ENCODE measurements around the gene KLHDC10. TPM values are rescaled to one million over a fixed set of nuclear protein-coding genes. Genes with fewer than 3 reads are reported as not detected.

KLHDC10 gene
- total RNA-seq, result 10.4 and 14.4 TPM in 2 replicates
- 6.2 and 7.9 TPM in 2 replicates for polyA plus RNA-seq

- peaks cover 14% of the 10 kb centered on the region for H3K4me1 ChIP-seq (ENCODE audit: low read depth)
- TF ChIP-seq CTCF (IDR thresholded peaks at IDR 0.05; ENCODE audit: low read depth, low read length), result no peak
- no peaks in the 10 kb centered on the region for H3K36me3 ChIP-seq
- H3K27me3 ChIP-seq, result no peaks in the 10 kb centered on the region
- DNase-seq (ENCODE audit: low read depth in 1 of 2, low spot score in 1 of 2), result peak; percentile 98 to 99
- no peaks in the 10 kb centered on the region for H3K9me3 ChIP-seq (ENCODE audit: low read depth)
- H3K27ac ChIP-seq, result peak within 1 kb of the TSS; percentile 81
- peak within 1 kb of the TSS; percentile 79 for H3K4me3 ChIP-seq
These were observed at the start of gene KLHDC10 for GRCh38 chr7:130069978-130070860. TSS of gene KLHDC10 (plus strand) at chr7:130070534. CDS start at chr7:130070644, 110 bp downstream.

- H3K9me3 ChIP-seq (ENCODE audit: low read depth), result no peaks in the 10 kb centered on the region
- H3K4me3 ChIP-seq, result no peak overlapping the region
- no peaks in the 10 kb centered on the region for H3K27me3 ChIP-seq
- H3K36me3 ChIP-seq, result peaks cover 52% of the 10 kb centered on the region
- no peaks in the 10 kb centered on the region for H3K4me1 ChIP-seq (ENCODE audit: low read depth)
- DNase-seq (ENCODE audit: low read depth in 1 of 2, low spot score in 1 of 2), result no peak
- H3K27ac ChIP-seq, result no peak overlapping the region
- no peak for TF ChIP-seq CTCF (IDR thresholded peaks at IDR 0.05; ENCODE audit: low read depth, low read length)
These were observed 49.1 kb upstream of the KLHDC10 start for GRCh38 chr7:130021105-130021834.

GRCh38 chr7:130022115-130022514, 48.2 kb upstream of the KLHDC10 start:
- no peak for TF ChIP-seq CTCF (IDR thresholded peaks at IDR 0.05; ENCODE audit: low read depth, low read length)
- Histone ChIP-seq H3K9me3 (ENCODE audit: low read depth) (no peaks in the 10 kb centered on the region), H3K27me3 (no peaks in the 10 kb centered on the region), H3K4me1 (ENCODE audit: low read depth) (no peaks in the 10 kb centered on the region), H3K4me3 (no peak overlapping the region), H3K27ac (no peak overlapping the region), H3K36me3 (peaks cover 56% of the 10 kb centered on the region)
- DNase-seq (ENCODE audit: low read depth in 1 of 2, low spot score in 1 of 2), result no peak

GRCh38 chr7:130022623-130023175, 47.6 kb upstream of the KLHDC10 start:
- DNase-seq (ENCODE audit: low read depth in 1 of 2, low spot score in 1 of 2), result no peak
- no peak for TF ChIP-seq CTCF (IDR thresholded peaks at IDR 0.05; ENCODE audit: low read depth, low read length)
- Histone ChIP-seq H3K27me3 (no peaks in the 10 kb centered on the region), H3K9me3 (ENCODE audit: low read depth) (no peaks in the 10 kb centered on the region), H3K4me3 (no peak overlapping the region), H3K36me3 (peaks cover 57% of the 10 kb centered on the region), H3K27ac (no peak overlapping the region), H3K4me1 (ENCODE audit: low read depth) (no peaks in the 10 kb centered on the region)

GRCh38 chr7:130024390-130024789, 45.9 kb upstream of the KLHDC10 start:
- no peaks in the 10 kb centered on the region for H3K9me3 ChIP-seq (ENCODE audit: low read depth)
- H3K36me3 ChIP-seq, result peaks cover 57% of the 10 kb centered on the region
- no peaks in the 10 kb centered on the region for H3K27me3 ChIP-seq
- no peak for TF ChIP-seq CTCF (IDR thresholded peaks at IDR 0.05; ENCODE audit: low read depth, low read length)
- no peak overlapping the region for H3K27ac ChIP-seq
- no peak overlapping the region for H3K4me3 ChIP-seq
- no peaks in the 10 kb centered on the region for H3K4me1 ChIP-seq (ENCODE audit: low read depth)
- peak in 1 of 2 donors; percentile 44 for DNase-seq (ENCODE audit: low read depth in 1 of 2, low spot score in 1 of 2)

Data from cardiac muscle cell (in vitro differentiated cells and primary cell).